HG03521 (cell line): ENCODE data around the gene RFX8.
"Not testable (repeated sequence)": the region's sequence is repeated elsewhere in the genome, so short reads cannot be mapped to it uniquely, and the experiment has no call there.

Experiments used
- ATAC-seq: cut with Tn5 transposase; IDR thresholded peaks from one replicate; pipeline ENCODE4 v1.9.1; 2021; ENCODE audit warnings: mild to moderate bottlenecking, moderate library complexity; ENCODE audit not compliant: unreplicated experiment

Gene RFX8

DNA sequence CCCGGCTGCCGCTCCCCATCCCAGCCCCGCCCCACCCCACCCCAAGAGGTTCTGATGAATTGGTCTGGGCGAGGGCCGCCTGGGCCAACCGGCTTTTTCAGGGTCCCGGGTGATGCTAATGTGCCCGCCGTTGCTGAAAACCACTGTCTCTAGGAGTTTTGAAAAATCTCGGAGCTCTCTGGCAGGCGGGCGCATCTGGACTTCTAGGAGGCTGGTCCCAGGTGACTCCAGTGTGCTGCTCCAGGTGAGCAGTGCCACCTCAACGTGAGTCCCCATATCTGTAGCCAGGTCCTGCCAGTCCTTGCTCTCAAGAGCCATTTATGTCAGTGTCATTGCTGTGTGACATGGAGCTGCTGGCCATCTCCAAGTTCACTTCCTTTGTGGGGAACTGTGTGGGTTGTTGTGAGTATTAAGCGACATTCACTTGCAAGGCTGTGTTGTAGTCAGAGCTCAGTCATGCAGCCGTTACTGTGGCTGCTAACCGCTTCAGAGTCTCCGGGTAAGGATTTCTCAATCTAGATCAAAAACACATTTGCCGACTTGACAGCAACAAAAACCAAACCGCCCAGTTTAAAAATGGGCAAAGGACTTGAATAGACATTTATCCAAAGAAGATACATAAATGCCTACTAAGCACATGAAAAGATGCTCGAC, at the start of gene RFX8:
TSS of gene RFX8 (minus strand) at position 382 of the 654 bp plus-strand sequence. CDS start 8,264 bp downstream, outside the sequence.
- ATAC-seq = no peak

DNA sequence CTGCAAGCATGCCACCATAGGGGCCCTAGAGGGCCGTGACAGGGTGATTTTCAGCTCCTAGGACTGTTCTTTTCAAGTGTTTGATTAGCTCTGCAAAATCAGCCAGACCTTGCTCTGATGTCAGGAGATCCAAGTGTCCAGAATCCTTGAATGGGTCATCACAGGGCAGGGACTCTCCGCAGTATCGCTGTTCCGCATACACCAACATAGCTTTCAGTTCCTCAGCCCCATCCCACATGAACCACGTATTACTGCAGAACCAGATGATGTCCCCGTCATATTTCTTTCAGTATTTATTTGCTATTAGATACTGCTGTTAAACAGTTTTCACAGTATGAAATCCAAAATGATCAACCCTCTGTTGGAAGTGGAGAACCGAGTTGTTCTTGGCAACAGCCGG, 46.6 kb upstream of the RFX8 start:
- ATAC-seq = no peak

DNA sequence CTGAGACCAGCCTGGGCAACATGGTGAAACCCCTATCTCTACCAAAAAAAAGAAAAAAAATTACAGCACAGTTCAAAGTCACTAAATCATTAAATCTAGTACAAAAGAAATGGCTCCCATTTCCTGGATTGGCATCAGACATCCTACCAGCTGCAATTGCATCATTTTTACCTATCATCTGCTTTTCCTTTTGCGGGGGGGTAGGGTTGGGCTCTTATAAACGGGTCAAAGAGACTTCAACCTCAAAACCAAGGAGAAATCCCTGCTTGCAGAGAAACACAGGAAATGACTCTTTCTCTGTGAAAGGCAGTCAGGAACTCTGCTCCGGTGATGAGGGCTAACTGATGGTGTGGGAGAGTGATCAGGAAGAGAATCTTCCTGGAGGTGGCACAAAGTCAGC, 45.3 kb upstream of the RFX8 start:
- no peak for ATAC-seq

DNA sequence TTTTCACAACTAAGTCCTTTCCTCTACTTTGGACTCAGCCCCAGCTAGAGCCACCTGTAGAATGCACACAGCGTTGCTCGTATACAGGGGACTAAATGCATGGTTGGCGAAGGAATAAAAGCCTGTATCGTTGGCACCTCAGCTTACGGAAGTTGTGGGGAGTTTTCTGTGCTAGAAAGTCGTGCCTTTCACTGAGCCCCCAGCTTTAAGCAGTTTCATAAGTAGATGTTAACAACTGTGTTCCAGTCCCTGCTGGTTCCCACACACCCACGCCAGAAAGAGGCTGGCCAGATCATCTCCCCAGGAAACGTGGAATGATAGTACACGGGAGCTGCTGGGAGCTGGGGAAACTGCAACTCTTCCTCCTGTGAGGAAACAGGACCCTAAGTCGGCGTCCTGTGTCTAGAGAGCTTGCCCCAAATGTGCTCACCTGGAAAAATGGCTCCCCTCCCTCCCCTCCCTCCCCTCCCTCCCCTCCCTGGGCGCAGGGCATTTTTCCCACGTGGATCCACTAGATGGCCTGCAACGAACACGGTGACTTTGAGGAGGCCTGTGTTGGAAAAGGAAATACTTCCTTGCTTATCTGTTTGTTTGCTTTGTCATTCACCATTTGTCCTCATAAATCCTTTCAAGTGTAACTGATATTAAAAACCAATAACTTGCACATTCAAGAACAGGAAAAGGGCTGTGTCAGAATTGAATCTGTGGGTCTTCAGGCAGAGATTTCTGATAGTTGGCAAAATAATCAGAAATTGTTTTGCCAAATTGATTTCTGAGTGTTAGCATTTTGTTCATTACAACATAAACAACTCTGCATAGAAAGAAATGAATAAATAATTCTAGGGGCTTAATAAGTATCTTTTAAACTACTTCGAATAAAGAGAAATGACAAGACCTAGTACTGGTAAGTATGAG, 43.9 kb upstream of the RFX8 start:
- ATAC-seq = no peak

- no peak for ATAC-seq
These were observed 42.9 kb upstream of the RFX8 start for GRCh38 chr2:101517758-101518271.

GRCh38 chr2:101516823-101517690, 42.1 kb upstream of the RFX8 start:
- ATAC-seq = no peak

- ATAC-seq = no peak
These were observed 41.4 kb upstream of the RFX8 start for GRCh38 chr2:101516349-101516748.

GRCh38 chr2:101515477-101515876, 40.6 kb upstream of the RFX8 start:
- ATAC-seq = no peak

- no peak for ATAC-seq
These were observed 38.1 kb upstream of the RFX8 start for GRCh38 chr2:101512993-101513392.

DNA sequence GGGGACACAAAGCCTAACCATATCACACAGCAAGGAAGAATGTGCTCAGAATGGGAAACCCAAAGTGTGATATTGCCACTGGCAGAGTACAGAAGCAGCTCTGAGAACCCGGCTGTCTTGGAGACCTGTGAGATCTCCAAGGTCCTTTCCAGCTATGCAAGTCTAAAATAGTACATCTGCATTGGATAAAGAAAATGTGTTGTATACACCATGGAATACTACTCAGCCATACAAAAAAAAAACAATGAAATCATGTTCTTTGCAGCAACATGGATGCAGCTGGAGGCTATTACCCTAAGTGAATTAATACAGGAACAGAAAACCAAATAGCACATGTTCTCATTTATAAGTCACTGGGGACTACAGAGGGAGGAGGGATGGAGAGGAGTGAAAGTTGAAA, 36.5 kb upstream of the RFX8 start:
- no peak for ATAC-seq

- no peak for ATAC-seq
These were observed 34.8 kb upstream of the RFX8 start for GRCh38 chr2:101509499-101510284.

DNA sequence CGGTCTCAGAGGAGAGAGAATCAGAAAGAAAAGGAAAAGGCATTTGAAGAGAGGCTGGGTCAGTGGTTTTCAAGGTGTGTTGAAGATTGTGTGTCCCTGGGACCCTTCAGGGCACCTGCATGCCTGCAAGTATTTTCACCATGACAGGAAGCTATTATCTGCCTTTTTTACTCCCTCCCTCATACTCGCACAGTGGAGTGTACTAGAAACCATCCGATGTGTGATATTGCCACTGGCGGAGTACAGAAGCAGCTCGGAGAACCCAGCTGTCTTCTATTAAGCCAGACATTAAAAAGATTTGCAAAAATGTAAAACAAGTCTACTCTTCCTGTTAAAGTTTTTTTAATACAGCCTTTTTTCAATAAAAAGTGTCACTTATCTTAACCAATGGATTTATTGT, 33.7 kb upstream of the RFX8 start:
- ATAC-seq = no peak

- ATAC-seq = not testable (repeated sequence)
These were observed 30.4 kb upstream of the RFX8 start for GRCh38 chr2:101505276-101505675.

GRCh38 chr2:101504744-101505143, 29.8 kb upstream of the RFX8 start:
- ATAC-seq = not testable (repeated sequence)

- ATAC-seq = no peak
These were observed 27.2 kb upstream of the RFX8 start for GRCh38 chr2:101502095-101502494.

- ATAC-seq = no peak
These were observed 26.5 kb upstream of the RFX8 start for GRCh38 chr2:101501443-101501842.

DNA sequence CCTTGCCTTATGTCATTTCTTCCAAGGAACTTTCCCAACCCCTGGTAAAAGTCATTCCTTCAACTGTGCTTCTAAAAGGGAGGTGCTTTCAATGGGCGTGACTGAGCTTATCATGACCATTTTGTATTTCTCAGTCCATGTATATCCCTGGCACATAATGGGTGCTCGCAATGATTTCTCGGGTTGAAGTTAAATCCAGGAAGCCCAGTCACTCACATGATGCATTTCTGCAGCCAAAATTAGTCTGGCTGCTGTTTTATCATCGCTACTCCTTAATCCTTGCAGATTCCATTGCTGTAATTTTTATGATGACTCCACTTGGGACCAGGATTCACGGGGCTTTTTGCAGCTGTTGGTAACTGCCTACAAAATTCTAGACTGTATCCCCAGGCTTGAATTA, 25.9 kb upstream of the RFX8 start:
- no peak for ATAC-seq

DNA sequence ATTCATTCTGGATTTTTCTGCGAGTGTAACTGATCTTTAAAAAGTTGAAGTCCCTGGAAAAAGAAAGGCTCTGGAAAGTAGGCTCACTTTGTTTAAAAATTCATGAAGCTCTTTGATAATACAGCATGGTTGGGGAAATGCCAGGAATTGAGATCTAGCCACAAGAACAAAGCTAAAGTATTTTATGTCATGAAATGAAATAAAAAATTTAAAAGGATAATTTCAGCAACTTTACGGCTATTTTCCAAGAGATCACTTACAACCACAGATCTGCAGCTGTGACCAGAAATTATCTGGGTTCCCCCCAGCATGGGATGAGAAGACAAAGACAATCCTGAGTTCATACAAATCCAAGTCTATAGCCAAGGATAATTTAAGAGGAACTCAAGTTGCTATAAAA, 25.3 kb upstream of the RFX8 start:
- ATAC-seq = no peak

GRCh38 chr2:101496279-101496678, 21.4 kb upstream of the RFX8 start:
- ATAC-seq = no peak

GRCh38 chr2:101492936-101493473, 18.1 kb upstream of the RFX8 start:
- ATAC-seq = no peak
